WTC11 (cell line): ENCODE measurements around the gene RBM24. TPM values are rescaled to one million over a fixed set of nuclear protein-coding genes. Genes with fewer than 3 reads are reported as not detected.

Experiments used
- ATAC-seq: fragments of 200-7000 bp; cut with Tn5 transposase; 2 replicates; pipeline ENCODE4 v1.10.0; 2021; ENCODE audit warnings: mild to moderate bottlenecking, moderate library complexity
- CTCF ChIA-PET: fragments of 300-600 bp; sonication (Branson Sonifier 250); formaldehyde crosslinking; loops from one replicate; lab custom pipeline; 2021; ENCODE audit warnings: antibody characterized with exemption; lab: Charles Lee
- POLR2A ChIA-PET: fragments of 350-600 bp; sonication (Branson Sonifier 250); formaldehyde crosslinking; loops from one replicate; lab custom pipeline; 2021; ENCODE audit warnings: antibody characterized with exemption; lab: Charles Lee
- DNase-seq: peaks from one replicate; pipeline ENCODE4 v3.0.0; 2021; ENCODE audit warnings: low spot score
- H3K27ac Mint-ChIP-seq: 2 replicates; pipeline ENCODE4 v1.8.0; 2021; ENCODE audit warnings: mixed read lengths
- H3K27me3 Mint-ChIP-seq: 2 replicates; pipeline ENCODE4 v1.8.0; 2021; ENCODE audit warnings: low read depth, mild to moderate bottlenecking, moderate library complexity, mixed read lengths
- H3K36me3 Mint-ChIP-seq: 2 replicates; pipeline ENCODE4 v1.8.0; 2021; ENCODE audit warnings: mixed read lengths
- H3K4me1 Mint-ChIP-seq: 2 replicates; pipeline ENCODE4 v1.8.0; 2022; ENCODE audit warnings: mixed read lengths
- H3K4me3 Mint-ChIP-seq: 2 replicates; pipeline ENCODE4 v1.8.0; 2021; ENCODE audit warnings: mild to moderate bottlenecking, moderate library complexity, mixed read lengths
- H3K9me3 Mint-ChIP-seq: 2 replicates; pipeline ENCODE4 v1.8.0; 2021; ENCODE audit warnings: mixed read lengths
- ETV6 ChIP-seq: sonication (generic); formaldehyde crosslinking; IDR thresholded peaks from 2 replicates; pipeline ENCODE4 v1.8.1; 2022; ENCODE audit warnings: mild to moderate bottlenecking, missing genetic modification reagents
- FOXJ3 ChIP-seq: sonication (generic); formaldehyde crosslinking; IDR thresholded peaks from 2 replicates; pipeline ENCODE4 v1.9.0; 2021; ENCODE audit warnings: missing genetic modification reagents, mild to moderate bottlenecking, borderline replicate concordance
- GABPB1 ChIP-seq: sonication (generic); formaldehyde crosslinking; IDR thresholded peaks from 2 replicates; pipeline ENCODE4 v1.8.1; 2023; ENCODE audit warnings: mild to moderate bottlenecking, missing genetic modification reagents
- HMGA2 ChIP-seq: fragments of 250-450 bp; sonication (Bioruptor Pico); IDR thresholded peaks from 2 replicates; pipeline ENCODE4 v1.4.0; 2021; ENCODE audit warnings: mild to moderate bottlenecking, moderate library complexity
- JAZF1 ChIP-seq: fragments of 250-450 bp; sonication (Bioruptor Pico); IDR thresholded peaks from 2 replicates; pipeline ENCODE4 v1.9.0; 2021; ENCODE audit warnings: moderate library complexity, mild to moderate bottlenecking, inconsistent platforms
- JUN ChIP-seq: sonication (generic); formaldehyde crosslinking; IDR thresholded peaks from 2 replicates; pipeline ENCODE4 v1.8.0; 2023; ENCODE audit warnings: mild to moderate bottlenecking, missing genetic modification reagents
- KAT7 ChIP-seq: sonication (generic); formaldehyde crosslinking; IDR thresholded peaks from 2 replicates; pipeline ENCODE4 v1.8.1; 2023; ENCODE audit warnings: missing genetic modification reagents, mild to moderate bottlenecking, borderline replicate concordance
- MXD4 ChIP-seq: fragments of 250-450 bp; sonication (Bioruptor Pico); IDR thresholded peaks from 2 replicates; pipeline ENCODE4 v1.8.0; 2021; ENCODE audit warnings: mild to moderate bottlenecking, moderate library complexity, borderline replicate concordance
- NFATC4 ChIP-seq: fragments of 250-450 bp; sonication (Bioruptor Pico); IDR thresholded peaks from 2 replicates; pipeline ENCODE4 v1.9.0; 2021; ENCODE audit warnings: mild to moderate bottlenecking
- NR1H2 ChIP-seq: sonication (generic); formaldehyde crosslinking; IDR thresholded peaks from 2 replicates; pipeline ENCODE4 v1.9.0; 2021; ENCODE audit warnings: mild to moderate bottlenecking, moderate library complexity, missing genetic modification reagents
- NR2C2 ChIP-seq: sonication (generic); formaldehyde crosslinking; IDR thresholded peaks from 2 replicates; pipeline ENCODE4 v1.8.0; 2022; ENCODE audit warnings: mild to moderate bottlenecking, missing genetic modification reagents
- NR3C1 ChIP-seq: sonication (generic); formaldehyde crosslinking; conservative IDR thresholded peaks from 2 replicates; pipeline ENCODE4 v1.8.1; 2023; ENCODE audit warnings: low read depth, mild to moderate bottlenecking, missing genetic modification reagents
- SOX15 ChIP-seq: fragments of 250-450 bp; sonication (Bioruptor Pico); IDR thresholded peaks from 2 replicates; pipeline ENCODE4 v1.9.0; 2021; ENCODE audit warnings: mild to moderate bottlenecking
- TEAD1 ChIP-seq: sonication (generic); formaldehyde crosslinking; IDR thresholded peaks from 2 replicates; pipeline ENCODE4 v1.8.0; 2022; ENCODE audit warnings: mild to moderate bottlenecking, missing genetic modification reagents
- TEAD4 ChIP-seq: sonication (generic); formaldehyde crosslinking; IDR thresholded peaks from 2 replicates; pipeline ENCODE4 v1.8.0; 2022; ENCODE audit warnings: mild to moderate bottlenecking, missing genetic modification reagents
- ZNF219 ChIP-seq: sonication (generic); formaldehyde crosslinking; IDR thresholded peaks from 2 replicates; pipeline ENCODE4 v1.8.0; 2023; ENCODE audit warnings: missing genetic modification reagents, mild to moderate bottlenecking, borderline replicate concordance
- ZNF416 ChIP-seq: fragments of 250-450 bp; sonication (Bioruptor Pico); IDR thresholded peaks from 2 replicates; pipeline ENCODE4 v1.9.0; 2021; ENCODE audit warnings: mild to moderate bottlenecking, inconsistent platforms
- total RNA-seq: library from RNA; stranded (reverse); gene quantifications from 3 replicates; pipeline ENCODE4 v1.2.3, GENCODE V29; 2021
- TF ChIP-seq, protein P1 (sequence below): sonication (generic); formaldehyde crosslinking; IDR thresholded peaks from 2 replicates; pipeline ENCODE4 v1.8.0; 2022; ENCODE audit warnings: mild to moderate bottlenecking, missing genetic modification reagents
- TF ChIP-seq, protein P2 (sequence below): sonication (generic); formaldehyde crosslinking; conservative IDR thresholded peaks from 2 replicates; pipeline ENCODE4 v1.8.1; 2023; ENCODE audit warnings: mild to moderate bottlenecking, low read depth, missing genetic modification reagents, moderate library complexity

The RBM24 gene
- total RNA-seq, 1 experiment from 2014 or later, result 0.63 TPM

DNA sequence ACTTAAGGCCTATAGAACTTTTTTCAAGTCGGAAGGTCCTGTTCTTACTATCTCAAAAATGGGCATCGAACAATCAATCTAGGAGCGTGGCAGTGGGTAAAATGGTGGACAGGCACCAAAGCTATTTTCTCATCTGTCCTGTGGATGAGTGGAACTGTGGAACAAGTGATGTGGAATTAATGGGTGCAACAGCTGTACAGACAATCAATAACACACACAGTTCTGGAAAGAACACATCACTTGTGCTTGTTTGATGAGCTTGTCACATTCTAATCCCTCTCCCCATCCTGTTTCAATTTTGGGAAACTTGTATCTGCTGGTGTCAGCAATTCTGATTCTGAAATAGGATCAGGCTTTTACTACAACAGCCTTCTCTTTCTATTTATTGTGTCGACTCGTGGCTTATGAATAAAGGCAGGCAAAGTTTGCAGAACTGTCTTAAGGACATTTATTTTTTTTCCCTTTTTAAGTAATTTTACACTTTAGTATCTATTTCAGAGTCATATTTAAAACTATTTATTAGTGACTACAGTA, 11.5 kb downstream of the RBM24 start:
- ATAC-seq (no peak), DNase-seq (no peak)
- Mint-ChIP-seq H3K4me1 (no peaks in the 10 kb centered on the region), H3K27ac (no peak overlapping the region), H3K36me3 (no peaks in the 10 kb centered on the region), H3K9me3 (no peaks in the 10 kb centered on the region), H3K27me3 (no peaks in the 10 kb centered on the region; the same call in 1 of the 2 replicates), H3K4me3 (no peak overlapping the region)
- ChIA-PET POLR2A (no interaction called here), CTCF (no interaction called here)
- TF ChIP-seq, protein P1, sequence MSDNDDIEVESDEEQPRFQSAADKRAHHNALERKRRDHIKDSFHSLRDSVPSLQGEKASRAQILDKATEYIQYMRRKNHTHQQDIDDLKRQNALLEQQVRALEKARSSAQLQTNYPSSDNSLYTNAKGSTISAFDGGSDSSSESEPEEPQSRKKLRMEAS (CRISPR knock-in tag), result no peak
- TF ChIP-seq SOX15 (CRISPR knock-in tag), result no peak
- TF ChIP-seq JAZF1 (CRISPR knock-in tag), result no peak
- TF ChIP-seq TEAD1 (CRISPR knock-in tag), result no peak
- TF ChIP-seq HMGA2, result no peak
- TF ChIP-seq ZNF219, result no peak
- TF ChIP-seq NR3C1, result no peak
- TF ChIP-seq JUN (CRISPR knock-in tag), result no peak
- no peak for TF ChIP-seq NFATC4 (CRISPR knock-in tag)
- no peak for TF ChIP-seq MXD4 (CRISPR knock-in tag)
- TF ChIP-seq, protein P2, sequence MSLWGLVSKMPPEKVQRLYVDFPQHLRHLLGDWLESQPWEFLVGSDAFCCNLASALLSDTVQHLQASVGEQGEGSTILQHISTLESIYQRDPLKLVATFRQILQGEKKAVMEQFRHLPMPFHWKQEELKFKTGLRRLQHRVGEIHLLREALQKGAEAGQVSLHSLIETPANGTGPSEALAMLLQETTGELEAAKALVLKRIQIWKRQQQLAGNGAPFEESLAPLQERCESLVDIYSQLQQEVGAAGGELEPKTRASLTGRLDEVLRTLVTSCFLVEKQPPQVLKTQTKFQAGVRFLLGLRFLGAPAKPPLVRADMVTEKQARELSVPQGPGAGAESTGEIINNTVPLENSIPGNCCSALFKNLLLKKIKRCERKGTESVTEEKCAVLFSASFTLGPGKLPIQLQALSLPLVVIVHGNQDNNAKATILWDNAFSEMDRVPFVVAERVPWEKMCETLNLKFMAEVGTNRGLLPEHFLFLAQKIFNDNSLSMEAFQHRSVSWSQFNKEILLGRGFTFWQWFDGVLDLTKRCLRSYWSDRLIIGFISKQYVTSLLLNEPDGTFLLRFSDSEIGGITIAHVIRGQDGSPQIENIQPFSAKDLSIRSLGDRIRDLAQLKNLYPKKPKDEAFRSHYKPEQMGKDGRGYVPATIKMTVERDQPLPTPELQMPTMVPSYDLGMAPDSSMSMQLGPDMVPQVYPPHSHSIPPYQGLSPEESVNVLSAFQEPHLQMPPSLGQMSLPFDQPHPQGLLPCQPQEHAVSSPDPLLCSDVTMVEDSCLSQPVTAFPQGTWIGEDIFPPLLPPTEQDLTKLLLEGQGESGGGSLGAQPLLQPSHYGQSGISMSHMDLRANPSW (CRISPR knock-in tag), result no peak
- TF ChIP-seq KAT7 (CRISPR knock-in tag), result no peak

DNA sequence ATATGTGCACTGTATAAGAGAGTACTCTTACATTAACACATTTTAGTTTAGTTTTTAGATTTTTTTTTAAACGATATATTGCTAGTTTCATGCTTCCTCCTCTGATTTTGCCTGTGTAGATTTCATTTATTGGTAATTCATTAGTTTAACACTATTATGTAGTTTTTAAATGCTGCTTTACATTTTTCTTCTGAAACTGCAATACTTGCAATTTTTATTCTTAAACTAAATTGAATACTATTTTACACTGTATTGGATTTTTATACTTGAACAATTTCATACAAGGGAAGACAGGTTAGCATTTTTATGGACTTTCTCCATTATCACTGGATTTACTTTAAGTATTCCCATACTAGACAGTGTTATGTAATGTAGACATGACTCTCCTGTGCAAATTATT, 12.2 kb downstream of the RBM24 start:
- Mint-ChIP-seq H3K4me1 (no peaks in the 10 kb centered on the region), H3K4me3 (no peak overlapping the region), H3K27ac (no peak overlapping the region), H3K36me3 (no peaks in the 10 kb centered on the region), H3K9me3 (no peaks in the 10 kb centered on the region), H3K27me3 (no peaks in the 10 kb centered on the region; the same call in 1 of the 2 replicates)
- CTCF ChIA-PET, result no interaction called here
- DNase-seq, result no peak
- POLR2A ChIA-PET, result no interaction called here
- ATAC-seq, result no peak
- TF ChIP-seq NR2C2 (CRISPR knock-in tag) (no peak), ETV6 (CRISPR knock-in tag) (no peak), TEAD4 (CRISPR knock-in tag) (no peak), ZNF416 (CRISPR knock-in tag) (no peak), FOXJ3 (CRISPR knock-in tag) (no peak), NFATC4 (CRISPR knock-in tag) (no peak)

DNA sequence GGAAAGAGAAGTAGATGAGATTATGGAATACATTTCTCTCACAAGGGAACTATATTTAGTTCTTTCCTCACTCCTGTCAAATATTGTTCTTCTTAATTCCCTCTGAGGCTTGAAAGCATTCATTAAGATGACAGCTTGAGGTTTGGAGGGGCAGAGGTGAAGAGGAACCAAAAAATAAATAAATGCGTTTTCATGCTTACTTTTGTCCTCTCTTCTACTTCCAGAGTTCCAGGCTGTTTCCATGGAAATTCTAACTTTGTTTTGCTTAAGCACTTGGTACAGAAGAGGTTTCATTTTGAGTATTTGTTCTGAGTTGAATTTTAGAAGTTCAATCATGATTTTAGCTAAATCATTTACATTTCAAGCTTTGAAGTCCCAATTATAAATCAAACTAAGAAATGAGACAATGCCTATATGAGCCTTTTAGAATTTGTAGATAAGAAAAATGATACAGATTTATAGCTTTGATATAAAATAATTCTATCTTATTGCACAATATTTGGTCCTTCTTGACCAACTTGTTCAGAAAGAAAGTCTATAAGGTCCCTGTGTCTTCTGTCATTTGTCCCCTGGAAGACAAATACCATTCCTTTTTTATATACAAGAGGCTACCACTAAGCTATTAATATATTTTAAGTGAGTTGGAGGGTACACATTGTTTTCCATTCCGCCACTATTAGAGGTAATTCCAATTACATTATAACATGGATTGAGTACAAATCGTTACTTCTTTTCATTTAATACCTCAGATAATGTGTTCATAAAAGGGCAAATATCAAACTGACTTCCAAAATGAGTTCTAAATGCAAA, 16.3 kb downstream of the RBM24 start:
- Mint-ChIP-seq H3K27me3 (peaks cover 2% of the 10 kb centered on the region; the same call in 1 of the 2 replicates), H3K9me3 (peaks cover 10% of the 10 kb centered on the region), H3K4me1 (no peaks in the 10 kb centered on the region; the same call in 1 of the 2 replicates), H3K36me3 (no peaks in the 10 kb centered on the region), H3K27ac (no peak overlapping the region), H3K4me3 (no peak overlapping the region)
- ATAC-seq, result no peak
- ChIA-PET CTCF (interaction anchor here (1.0 kb wide), 1 partner anchor 288 kb away, joined by 3 read pairs; no protein-coding TSS in a partner anchor), POLR2A (no interaction called here)
- DNase-seq, result no peak
- TF ChIP-seq TEAD1 (CRISPR knock-in tag), result no peak
- no peak for TF ChIP-seq GABPB1 (CRISPR knock-in tag)
- no peak for TF ChIP-seq JUN (CRISPR knock-in tag)
- TF ChIP-seq, protein P2 (CRISPR knock-in tag), result no peak
- no peak for TF ChIP-seq NR1H2 (CRISPR knock-in tag)
- no peak for TF ChIP-seq KAT7 (CRISPR knock-in tag)
